Stimulated activated CD8-positive, alpha-beta memory T cell treated with anti-CD3 and anti-CD28 coated beads, Interleukin-15, amount 100 ng/mL, for 48 hours (primary cell): ENCODE measurements around the gene LYPD4.

Source experiments
- DNase-seq, 2 donors: peaks; one replicate each; pipeline ENCODE4 v3.0.0-alpha.2; 2020; ENCODE audit warnings: low read depth in 2 of 2

LYPD4 gene

DNA sequence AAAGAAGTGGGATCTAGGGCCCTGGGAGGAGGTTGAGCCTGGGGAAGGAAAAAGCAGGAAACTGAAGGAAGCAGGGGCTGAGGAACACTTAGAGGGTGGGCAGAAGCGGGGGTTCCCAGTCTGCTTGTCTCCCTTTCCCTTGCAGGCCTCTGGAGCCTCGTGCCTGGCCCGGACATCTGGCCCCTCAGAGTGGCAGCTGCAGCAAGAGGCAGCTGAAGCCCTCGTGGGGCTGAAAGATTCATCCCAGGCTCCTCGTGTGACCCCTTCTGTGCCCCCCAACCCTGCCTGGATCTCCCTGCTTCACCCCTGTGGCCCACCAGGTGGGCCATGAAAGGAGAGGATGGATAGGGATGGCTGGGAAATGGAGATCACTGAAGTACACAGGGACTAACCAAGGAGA is 5.9 kb upstream of the LYPD4 start:
- no peak for DNase-seq

DNA sequence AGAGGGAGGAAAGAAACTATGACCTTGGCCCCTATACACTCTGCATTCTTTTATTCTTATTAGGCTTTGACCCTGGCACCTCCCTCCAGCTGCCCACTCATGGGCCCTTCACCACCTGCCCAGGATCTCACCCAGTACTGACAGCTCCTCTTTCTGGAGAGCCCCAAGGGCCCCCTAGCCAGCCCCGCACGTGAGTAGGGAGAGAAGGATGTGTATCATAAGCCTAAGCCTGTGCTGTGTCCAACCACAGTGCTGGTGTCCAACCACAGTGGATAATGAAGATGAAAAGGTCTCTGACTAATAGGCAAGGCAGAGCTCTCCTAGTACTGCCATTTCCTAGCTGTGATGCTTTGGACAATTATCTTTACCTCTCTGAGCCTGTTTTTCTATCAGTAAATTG is 4.6 kb upstream of the LYPD4 start:
- no peak for DNase-seq

DNA sequence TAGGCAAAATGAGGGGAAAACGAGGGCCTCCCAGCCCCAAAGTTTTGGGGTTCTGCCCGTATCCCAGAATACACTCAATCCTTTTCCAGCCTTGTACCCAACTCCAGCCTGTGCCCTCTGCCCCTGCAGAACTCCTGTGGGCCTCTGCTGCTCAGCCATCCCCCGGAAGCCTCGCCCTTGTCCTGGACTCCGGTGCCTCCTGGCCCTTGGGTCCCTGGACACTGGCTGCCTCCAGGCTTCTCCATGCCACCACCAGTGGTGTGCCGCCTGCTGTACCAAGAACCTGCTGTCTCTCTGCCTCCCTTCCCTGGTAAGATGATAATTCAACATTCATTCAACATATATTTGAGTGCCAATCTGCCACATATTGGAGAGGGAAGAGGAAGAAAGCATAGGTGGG is 4.2 kb upstream of the LYPD4 start:
- DNase-seq: no peak

DNA sequence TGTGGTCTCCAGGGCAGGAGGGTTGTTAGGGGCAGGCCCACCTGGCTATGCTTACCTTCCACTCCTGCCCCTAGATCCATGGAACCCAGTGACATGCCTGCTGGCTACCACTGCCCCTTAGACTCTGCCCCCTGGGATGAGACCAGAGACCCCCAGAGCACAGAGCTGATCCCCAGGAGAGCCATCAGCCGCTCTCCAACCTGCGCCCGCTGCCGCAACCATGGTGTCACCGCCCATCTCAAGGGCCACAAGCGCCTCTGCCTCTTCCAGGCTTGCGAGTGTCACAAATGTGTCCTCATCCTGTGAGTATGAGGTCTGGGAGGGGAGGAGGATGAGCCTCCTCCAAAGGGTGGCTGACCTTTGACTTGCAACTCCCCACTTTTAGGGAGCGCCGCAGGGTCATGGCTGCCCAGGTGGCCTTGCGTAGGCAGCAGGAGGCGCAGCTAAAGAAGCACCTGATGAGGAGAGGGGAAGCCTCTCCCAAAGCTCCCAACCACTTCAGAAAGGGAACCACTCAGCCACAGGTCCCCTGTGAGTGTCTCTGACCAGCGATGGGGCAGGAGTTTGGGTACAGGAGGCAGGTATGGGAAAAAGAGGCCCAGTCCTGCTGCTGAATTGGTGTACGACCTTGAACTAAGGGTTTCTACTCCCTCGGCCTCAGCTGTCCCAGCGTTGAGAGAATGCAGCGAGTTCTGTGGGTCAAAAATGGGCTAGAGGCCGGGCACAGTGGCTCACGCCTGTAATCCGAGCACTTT is 3.0 kb upstream of the LYPD4 start:
- no peak for DNase-seq

DNA sequence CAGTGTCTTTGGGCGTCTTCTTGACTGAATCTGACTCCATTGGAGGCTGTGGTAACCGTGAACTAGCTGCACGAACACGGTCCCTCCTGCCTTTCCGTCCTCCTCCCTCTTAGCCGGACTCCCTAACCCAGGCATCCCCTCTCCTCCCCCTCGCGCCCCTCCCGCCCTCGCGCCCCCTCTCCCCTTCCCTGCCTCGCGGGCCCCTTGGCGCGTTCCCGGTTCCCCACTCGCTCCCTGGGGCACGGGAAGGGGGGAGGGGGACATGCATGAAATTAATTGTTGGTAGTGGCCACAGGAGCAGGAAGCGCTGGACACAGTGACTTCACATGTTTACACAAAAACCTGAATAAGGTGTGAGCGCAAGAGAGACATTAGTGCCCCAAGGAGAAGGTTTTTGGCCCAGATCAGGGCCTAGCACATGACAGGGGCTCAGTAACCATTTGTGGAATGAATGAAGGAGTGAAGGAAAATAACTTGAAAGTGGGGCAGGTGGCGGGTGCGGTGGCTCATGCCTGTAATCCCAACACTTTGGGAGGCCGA is 638 bp upstream of the LYPD4 start:
- DNase-seq: no peak

DNA sequence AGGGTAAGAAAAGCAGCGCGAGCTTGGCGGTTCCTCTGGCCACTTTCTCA is 343 bp upstream of the LYPD4 start, which contains the start of gene DMRTC2:
TSS of gene DMRTC2 (plus strand) at position 42 of the 50 bp plus-strand sequence. CDS start 2,387 bp downstream, outside the sequence.
- no peak for DNase-seq

DNA sequence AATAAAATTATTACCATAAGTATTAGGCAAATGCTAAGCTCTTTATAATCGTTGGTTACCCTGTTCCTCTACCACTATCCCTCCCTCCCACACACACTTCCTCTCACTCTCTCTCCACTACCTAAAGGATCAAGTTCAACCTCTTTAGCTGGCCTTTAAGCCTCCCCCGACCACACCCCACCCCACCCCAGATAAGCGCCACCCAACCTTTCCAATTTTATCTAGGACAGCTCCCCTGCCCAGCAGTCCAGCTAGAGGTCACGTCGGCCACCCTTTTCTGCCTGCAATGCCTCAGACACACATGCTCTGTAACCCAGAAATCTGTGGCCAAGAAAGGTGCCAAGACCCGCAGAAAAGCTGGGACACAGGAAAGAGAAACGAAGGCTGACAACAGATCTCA is 1.1 kb downstream of the LYPD4 start:
- no peak for DNase-seq

DNA sequence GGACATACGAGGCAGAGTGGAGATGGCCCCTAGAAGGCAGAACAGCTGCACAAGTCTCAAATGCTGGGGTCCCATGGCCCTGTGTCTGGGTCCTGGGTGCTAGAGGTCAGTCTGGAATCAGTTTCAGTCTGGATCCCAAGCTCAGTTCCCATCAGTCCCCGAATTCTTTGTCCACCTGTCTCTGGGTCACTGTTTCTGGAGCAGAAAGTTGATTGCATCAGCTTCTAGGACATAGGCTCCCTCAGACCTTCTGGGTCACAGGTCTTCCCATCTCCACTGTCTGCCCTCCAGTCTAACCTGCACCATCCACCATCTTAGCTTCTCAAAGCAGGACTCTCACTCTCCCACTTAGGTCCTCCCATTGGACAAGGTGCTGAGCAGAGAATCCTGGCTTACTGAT is 5.3 kb downstream of the LYPD4 start:
- DNase-seq: no peak

DNA sequence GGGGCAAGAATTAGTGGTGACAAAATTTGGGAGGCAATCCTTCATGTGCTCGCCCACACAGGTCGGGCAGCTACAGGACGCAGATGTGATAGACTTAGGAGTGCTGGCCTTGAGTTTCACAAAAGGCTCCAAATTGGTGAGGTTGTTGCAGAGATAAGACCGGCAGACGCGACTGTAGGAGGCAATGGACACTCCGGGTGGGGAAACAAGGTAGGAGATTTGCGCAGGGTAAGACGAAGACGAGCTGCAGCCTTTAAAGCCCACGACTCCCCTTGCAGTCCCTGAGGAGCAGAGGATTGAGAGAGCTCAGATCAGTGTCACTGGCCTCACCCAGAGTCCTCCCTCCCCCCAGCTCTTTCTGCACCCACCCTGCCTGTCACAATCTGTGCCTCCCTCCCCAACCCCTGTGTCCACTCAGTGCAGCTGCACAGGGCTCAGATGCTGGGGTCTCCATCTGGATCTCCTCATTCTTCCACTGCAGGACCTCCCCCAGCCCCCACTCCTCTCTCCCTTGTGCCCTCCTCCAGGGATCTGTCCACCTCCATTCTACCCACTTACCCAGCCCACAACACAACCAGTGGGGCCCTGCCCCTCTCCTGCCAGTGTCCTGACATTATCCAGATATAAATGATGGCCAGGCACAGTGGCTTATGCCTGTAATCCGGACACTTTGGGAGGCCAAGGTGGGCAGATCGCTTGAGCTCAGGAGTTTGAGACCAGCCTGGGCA is 6.3 kb downstream of the LYPD4 start:
- DNase-seq: no peak

DNA sequence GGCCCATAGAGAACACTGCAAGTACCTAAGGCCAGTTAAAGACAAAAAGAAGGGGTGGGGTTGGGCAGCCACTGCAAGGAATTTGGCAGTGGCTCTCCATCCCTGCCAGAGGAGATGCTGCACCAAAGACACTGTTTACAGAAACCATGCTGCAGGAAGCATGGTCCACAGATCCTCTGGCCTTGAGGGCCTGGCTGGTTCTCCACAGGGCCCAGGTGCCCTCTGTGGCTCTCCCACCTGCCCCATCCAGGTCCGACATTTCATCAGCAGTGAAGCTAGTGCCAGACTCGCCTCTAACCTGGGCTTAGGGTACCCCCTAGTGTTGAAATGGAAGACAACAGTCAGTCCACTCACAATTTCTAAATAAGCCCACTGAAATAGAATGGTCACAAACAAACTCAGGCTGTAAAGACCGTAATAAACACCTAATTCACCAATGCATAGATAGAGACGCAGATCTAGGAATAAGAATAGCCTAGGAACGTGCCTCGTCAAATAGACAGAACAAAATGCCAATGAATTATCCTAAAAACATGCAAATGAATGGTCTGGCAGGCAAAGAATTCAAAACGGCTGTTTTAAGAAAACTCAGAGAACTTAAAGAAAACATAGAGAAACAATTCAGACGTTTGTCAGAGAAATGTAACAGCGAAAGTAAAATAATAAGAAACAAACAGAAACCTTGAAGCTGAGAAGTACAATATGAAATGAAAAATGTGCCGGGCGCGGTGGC is 23.3 kb downstream of the LYPD4 start:
- DNase-seq: peak in 1 of 2 donors; percentile 16

DNA sequence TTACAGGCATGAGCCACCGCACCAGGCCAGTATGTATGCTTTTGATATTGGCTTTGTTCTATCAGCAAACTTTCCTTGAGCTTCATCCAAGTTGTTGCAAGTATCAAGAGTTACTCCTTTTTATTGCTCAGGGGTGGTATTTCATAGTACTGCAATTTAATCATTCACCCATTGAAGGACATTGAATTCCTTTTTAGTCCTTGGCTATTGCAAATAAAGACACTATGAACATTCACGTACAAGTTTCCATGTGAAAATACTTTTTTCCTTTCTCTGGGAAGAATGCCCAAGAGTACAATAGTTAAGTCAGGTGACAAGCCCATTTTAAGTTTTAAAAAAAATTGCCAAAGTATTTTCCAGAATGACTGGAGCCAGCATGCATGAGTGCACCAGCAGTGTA is 27.7 kb downstream of the LYPD4 start:
- no peak for DNase-seq

DNA sequence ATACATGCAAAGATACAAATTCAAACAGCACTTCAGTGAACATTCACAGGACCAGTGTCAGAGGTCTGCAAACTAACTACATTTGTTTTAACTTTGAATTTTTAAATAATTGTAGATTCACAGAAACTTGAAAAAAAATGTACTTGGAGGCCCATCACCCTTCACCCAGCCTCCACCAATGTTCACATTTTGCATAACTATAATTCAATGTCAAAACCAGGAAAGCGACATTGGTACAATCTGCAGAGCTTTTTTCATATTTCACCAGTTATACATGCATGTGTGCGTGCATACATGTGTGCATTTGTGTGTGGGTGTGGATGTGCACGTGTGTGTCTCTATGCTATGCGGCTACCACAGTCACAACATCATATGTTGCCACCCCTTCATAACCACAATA is 29.2 kb downstream of the LYPD4 start:
- DNase-seq: no peak

DNA sequence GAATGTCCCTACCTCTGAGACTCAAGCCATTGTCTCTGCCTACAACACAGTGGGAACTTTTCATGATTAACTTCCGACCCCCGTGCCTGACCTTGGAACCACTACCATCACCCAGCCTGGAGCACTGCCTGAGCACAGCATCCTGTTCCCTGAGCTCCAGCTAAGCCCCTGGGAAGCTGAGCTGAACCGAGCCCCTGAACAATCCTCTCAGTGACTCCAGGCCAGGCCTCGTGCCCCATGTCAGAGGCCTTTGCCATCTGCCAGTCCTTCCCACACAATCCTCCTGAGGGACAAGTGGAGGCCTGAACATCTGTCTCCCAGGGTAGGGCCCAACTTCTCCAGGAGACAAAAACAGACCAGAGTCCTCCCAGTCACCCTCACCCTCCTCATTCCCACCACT is 30.6 kb downstream of the LYPD4 start:
- no peak for DNase-seq

DNA sequence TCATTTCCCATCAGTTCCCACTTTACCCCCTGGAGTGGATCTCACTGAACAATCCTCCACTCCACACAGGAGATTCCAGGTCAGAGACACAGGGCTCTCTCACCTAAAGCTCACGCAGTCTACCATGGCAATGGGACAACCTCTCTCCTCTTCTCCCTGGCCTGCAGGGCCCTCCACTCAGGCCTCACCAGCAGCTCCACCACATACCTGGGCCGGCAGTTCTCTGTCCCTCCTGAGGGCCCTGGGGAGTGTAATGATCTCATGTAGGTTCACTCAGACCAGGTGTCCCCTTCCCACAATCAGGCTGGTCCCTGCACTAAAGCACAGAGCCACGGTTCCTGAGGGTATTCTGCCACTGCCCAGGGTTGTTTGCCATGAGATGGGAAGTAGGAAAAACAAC is 32.5 kb downstream of the LYPD4 start:
- no peak for DNase-seq

DNA sequence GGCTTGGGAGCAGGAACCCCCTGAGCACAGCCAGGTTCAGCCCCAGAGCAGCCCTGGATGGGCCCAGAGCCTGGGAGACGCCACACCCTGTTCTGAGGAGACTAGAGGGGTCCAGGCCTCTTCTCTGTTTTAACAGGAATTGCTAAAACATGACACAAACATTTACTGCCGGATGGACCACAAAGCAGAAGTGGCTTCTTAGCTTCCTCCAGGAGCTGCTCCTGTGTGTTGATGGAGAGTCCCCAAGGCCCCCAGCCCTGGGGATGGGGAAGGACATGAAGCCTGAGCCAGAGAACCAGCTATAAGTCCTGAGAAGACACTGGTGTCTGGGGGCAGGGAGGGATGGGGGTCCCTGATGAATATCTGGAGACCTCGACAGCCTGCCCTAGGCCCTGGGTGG is 33.4 kb downstream of the LYPD4 start:
- DNase-seq: no peak

DNA sequence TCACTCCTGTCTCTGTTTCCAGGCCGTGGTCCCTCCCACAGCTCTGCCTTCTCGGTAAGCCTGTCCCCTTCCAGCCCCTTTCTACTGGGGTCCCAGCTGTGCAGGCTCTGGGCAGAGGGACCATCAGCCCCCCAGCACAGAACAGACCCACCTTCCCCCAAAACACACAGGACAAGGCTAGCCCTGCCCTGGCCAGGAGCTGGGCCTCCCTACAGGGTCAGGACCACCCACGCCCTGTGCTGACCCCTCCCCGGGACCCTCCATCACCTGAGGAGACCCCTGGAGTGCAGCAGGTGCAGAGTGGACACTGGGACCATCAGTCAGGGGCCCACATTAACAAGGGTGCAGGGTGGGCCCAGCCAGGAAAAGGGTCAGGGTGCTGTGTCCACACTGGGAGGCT is 34.2 kb downstream of the LYPD4 start:
- DNase-seq: no peak

DNA sequence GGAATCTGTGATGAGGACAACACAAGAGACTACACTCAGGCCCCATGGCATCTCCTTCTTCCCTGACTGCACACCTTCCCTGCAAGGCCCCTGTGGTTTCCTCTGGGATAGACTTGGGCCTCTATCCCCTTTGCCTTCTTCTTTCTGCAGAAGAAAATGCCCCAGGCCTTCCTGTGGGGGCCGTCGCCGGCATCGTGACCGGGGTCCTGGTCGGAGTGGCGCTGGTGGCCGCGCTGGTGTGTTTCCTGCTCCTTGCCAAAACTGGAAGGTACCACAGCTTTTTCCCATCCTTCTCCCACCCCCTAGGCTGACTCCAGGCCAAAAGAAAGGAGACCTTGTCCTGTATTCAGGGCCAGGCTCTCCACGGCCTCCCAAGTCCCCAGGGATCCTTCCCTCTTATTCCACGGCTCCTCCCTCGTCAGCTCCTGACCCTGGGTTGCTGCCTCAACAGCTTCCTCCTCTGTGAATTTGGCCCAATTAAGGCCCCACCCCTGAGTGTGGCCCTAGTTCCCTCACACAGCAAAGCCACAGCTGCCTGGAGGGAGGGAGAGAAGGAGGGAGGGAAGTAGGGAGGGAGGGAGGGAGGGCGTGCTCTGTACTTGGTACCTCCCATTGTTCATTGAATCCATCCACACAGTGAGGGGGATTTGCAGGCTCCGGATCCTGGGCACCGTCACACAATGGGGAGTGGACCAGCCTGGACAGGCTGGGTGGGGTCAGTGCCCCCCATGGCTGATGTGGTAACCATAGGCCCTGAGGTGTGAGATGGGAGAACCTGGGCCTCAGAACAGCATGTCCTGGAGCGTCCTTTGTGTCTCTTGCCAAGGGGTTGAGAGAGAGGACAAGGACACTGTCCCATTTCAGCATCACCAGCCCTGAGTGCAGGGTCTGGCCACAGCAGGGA is 35.6 kb downstream of the LYPD4 start:
- no peak for DNase-seq

DNA sequence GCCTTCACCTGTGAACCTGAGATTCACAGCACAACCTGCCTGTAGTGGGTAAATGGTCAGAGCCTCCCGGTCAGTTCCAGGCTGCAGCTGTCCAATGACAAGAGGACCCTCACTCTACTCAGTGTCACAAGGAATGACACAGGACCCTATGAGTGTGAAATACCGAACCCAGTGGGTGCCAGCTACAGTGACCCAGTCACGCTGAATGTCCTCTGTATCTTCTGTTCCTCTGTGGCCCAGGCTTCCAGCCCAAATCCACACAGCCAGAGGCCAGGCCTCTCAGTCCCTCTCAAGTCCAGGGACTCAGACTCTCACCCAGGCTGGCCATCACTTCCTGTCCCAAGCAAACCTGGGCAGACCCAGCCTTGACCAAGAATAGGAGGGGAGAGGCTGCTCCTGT is 37.3 kb downstream of the LYPD4 start:
- no peak for DNase-seq

DNA sequence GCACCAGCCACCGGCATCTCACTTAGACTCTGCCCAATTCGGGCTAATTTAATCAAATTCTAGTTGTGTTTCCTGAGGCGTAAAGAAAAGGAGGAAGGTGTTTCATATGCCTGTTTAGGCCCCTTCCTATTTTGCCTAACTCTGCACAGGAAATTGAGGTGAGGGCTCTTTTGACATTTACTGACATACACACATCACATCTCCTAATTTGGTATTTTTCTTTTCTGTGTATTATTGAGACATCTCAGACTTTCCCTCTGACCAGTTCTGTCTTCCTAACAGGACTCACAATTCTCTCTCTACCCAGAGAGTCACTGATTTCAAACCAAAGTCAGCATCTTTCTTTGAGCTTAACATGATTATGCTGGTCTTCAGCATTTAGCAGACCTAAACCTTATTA is 40.1 kb downstream of the LYPD4 start:
- no peak for DNase-seq

DNA sequence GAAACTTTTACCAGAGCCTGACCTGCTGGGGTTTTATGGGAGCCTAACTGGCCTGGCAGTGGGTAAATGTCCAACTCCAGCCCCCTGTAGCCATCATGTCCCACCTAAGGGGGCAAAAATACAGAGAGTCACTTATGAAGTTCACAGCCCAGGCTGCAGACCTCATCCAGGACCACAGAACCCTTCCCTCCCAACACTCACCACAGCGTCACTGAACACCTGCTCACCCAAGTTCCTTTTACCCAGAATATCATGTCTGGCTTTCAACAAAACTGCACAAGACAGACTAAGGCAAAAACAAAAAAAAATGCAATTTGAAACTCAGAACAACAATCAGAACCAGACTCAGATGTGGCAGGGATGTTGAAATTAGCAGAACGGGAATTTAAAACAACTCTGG is 41.7 kb downstream of the LYPD4 start:
- DNase-seq: no peak

DNA sequence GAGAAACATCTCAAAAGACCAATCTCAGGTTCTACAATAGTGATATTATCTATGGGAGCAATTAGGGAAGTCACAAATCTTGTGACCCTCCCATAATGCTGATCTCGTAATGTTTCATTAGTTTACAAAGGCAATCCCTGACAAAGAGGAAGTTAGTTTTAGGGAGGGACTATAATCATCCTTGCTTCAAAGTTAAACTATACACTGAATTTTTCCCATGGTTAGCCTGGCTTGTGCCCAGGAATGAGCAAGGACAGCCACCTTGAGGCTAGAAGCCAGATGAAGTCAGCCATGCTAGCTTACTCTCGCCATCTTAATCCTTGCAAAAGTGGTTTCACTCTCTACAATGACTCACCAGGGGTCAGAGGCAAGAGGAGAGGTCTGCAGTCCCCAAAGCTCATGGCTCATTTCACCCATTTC is 42.7 kb downstream of the LYPD4 start:
- no peak for DNase-seq

DNA sequence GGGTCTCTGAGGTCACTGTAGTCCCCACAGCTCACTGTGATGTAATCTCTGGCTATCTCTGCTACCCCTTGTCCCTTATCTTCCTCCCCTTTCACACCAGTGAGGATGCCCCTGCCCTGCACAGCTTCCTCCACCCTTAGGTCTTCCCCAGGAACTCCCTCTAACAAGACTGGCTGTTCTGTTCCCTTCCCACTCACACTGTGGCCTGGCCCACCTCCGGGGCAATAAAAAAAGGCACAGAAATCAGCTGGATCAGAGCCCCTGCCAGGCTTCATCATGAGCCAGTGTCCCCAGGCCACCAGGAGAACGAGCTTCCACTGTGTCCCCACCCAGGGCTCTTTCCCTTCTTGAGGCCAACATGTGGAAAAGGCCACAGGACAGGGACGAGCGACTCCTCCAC is 43.5 kb downstream of the LYPD4 start:
- no peak for DNase-seq
